ENCODE measurements around the gene TNIP2.

DNA sequence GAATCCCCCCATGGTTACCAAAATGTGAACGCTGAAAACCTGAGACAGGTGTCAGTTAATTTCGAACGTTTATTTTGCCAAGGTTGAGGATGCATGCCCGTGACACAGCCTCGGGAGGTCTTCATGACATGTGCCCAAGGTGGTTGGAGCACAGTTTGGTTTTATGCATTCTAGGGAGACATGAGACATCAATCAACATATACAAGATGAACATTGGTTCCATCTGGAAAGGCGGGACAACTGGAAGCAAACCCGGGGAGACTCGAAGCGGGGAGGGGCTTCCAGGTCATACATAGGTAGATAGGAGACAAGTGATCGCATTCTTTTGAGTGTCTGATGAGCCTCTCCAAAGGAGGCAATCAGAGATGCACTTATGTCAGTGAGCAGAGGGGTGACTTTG is 25.8 kb upstream of the TNIP2 start:
- TF ChIP-seq YY1 (IDR thresholded peaks at IDR 0.05; ENCODE audit: insufficient read depth, insufficient read length) (no peak), SUZ12 (IDR thresholded peaks at IDR 0.05; ENCODE audit: extremely low read depth, insufficient read depth, insufficient read length) (no peak)

Data from NT2/D1 (cell line).